CMK (cell line): Measurements from ENCODE around the gene MGAT5B.

Experiments
- DNase-seq: peaks from one replicate; pipeline ENCODE4 v3.0.0-alpha.2; 2010; ENCODE audit warnings: low read depth

Gene MGAT5B

DNA sequence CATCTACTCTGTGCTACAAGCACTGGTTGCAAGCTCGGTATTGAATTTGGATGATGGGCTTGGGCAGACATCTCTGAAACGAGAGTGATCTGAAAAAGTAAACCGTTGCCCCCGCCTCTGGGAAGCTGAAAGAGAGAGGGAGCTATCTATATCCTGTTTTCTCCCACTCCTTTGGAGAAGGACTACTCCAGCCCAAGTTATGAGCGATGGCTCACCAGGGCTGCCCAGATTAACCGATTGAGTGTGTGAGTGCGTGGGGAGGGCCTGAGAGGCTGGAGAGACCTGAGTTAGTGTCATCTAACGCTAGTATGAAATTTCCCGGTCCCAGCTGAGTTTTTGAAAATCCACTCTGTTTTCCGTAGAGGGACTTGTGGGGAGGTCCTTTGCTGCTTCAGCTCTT, 11.5 kb downstream of the MGAT5B start:
- DNase-seq: no peak

DNA sequence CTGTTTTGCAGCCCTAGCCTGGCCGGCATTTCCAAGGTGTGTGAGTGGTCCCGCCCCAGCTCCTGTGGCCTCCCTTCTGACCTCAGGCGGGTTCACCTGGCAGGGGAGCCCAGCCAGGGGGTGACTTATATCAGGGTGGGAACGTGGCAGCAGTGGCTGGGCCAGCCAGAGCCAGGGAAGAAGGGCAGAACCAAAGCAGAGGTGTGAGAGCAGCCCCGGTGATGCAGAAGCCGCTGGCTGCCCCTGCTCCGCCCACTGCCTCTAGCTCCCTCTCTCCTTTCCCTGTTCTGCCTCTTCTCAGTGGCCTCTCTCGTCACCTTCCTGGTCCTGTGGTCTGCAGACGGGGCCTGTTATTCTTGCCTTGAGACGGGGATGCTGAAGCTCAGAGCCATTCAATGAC, 12.1 kb downstream of the MGAT5B start:
- DNase-seq: no peak

DNA sequence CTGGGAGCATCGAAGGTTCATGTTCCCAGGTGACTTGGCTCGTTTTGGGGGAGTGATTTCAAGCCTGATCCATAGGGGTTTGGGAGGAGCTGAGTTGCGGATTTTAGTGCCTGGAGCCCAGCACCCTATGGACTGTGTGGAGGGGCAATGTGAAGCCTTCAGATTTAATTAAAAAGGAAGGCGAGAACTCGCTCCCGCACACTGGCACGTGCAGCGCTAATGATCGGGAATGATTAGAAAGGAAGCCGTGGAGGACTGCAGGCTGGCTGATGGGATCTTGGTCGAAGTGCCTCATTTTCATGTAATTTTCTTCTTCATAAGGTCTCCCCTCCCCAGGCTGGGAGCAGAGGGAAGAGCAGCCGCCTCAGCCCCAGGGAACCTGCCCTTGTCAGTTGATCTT, 12.8 kb downstream of the MGAT5B start:
- no peak for DNase-seq

DNA sequence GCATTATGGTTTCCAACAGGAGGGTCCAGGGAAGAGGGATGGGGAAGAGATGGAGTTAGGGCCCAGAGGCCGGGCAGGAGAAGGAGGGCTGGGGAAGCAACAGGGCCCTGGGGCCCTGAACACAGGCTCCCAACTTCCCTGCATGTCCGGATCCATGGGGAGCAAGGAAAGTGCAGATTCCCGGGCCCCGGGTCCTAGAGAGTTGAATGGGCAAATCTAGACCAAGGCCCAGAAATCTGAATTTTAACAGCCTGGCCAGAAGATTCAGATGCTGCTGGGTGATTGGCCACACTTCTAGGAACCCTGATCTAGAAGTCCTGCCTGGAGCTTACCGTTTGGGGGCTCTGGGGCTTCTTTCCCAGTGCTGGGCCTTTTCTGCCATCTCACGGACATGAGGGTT, 13.2 kb downstream of the MGAT5B start:
- DNase-seq: no peak

DNA sequence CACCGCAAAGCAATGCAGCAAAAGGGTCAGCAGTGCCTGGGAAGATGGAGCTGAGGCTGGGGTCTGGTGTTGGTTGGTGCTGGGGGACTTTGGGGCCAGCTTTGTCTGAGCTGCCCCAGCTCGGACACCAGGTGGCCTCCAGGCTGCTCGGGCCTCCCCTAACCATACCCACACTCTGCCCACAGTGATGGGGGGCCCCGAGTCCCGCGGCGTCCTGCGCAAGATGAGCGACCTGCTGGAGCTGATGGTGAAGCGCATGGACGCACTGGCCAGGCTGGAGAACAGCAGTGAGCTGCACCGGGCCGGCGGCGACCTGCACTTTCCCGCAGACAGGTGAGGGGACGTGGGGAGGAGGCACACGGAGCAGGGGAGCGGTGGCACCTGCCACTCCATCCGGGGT, 13.8 kb downstream of the MGAT5B start:
- DNase-seq: no peak

DNA sequence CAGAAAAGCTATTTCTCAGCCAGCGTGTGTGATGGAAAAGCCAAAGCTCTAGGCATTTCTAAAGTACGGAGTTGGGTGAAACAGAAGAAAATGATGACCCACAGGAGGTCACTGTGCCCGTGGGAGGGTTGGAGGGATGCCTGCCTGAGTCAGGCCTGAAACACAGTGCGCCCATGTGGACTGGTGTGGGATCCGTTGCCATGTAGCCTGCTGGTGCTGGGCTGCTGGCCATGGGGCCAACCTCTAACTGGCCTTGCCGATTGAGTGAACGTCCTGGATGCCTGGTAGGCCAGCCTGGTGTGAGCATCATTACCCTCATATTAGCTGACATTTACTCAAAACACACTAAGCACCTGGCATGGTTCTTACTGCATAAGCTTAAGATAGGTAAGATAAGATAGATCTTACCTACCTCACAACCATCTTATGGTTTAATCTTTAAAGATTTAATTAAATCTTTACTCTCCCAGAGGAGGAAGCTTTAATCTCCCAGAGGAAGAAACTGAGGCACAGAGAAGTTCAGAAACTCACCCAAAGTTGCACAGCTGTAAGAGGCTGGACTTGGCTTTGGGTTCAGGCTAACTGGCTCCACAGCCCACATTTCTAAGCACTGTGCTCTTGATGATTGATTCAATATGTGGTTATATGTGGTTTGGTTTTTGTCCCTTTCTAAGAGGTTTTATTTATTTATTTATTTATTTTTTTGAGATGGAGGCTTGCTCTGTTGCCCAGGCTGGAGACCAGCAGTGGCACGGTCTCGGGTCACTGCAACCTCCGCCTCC, 15.7 kb downstream of the MGAT5B start:
- no peak for DNase-seq

DNA sequence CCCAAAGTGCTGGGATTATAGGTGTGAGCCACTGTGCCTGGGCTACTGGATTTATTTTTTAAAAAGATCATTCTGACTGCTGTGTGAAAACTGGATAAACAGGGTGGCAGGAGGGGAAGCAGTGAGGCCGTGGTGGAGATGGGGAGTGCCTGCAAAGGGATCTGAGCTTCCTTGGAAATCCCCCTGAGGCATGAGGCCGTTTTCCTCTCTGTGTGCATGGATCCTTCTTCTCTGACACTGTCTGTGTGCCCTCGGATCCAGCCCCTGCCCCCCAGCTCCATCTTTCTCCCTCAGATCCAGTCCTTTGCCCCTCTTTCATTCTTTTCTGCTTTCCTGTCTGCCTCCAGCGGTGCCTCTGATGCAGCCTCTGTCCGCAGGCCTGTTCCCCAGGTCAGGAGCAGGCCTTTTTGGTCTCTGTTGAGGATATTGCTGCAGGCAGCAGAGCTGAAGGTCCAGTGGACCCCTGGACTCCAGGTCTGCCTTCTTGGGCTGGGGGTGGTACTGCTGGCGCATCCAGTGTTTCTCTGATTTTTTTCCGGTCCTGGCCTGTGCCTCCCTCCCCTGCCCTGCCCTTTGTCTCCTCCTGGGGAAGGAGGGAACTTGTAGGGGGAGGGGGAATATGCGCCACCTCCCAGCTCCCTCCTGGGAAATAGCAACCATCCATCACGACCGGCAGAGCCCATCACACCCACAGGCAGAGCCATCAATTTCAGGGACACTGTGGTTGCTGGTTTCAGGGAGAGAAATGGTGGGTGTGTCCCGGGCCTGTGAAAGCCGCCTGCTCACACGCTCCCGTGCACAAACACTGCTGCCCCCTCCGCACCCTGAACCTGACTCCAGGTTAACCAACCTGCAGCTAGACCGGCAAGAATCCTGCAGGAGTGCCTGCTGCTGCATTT, 17.0 kb downstream of the MGAT5B start:
- DNase-seq: no peak

DNA sequence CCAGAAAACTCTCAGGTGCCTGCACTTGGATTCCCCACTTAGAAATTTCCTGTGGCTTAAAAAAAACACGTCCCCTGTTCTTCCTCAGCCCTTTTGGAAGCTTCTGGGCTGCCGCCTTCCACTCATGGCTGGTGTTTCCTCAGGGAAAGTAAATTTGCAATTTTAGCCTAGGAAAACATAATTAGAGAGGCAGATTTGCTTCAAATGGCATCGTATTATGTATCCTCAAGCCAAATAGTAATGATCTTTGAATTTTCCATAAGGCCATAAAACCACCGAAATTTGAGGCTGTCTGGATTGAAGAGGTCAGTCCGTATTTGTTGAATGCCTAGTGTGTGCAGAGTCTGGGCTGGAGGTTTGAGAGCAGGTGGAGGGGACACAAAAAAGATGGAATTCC, 17.7 kb downstream of the MGAT5B start:
- no peak for DNase-seq

DNA sequence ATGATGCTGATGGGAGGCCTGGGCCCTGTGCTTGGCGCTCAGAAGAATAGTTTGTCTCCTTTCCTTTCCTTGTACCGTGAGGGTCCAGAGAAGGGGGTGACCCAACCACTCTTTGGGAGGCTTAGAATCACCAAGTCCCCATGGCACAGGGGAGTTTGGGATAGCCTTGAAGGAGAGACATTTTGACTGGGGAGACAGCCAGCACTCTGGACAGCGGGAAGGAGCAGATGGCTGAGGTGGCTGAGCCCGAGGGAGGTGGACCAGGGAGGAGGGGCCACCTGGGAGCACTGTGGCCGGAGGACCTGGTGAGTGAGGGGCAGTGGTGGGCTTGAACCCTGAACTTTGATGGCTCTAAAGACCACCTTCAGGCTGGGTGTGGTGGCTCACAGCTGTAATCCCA, 18.2 kb downstream of the MGAT5B start:
- no peak for DNase-seq

DNA sequence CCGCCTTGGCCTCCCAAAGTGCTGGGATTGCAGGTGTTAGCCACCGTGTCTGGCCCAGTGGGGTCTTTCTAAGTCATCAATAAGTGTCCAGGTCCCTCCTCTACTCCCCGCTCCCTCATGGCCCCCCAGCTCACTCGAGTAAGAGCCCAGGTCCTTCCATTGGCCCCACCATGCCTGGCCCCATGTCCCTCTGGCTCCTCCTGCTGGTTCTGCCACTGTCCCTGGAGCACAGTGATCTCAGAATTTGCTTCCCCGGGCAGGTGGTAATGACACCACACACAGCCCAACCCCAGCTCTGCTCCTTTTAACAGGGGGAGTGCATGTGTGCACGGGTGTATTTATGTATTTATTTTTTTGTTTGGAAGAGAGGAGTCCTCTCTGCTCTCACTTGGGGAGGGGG, 19.6 kb downstream of the MGAT5B start:
- no peak for DNase-seq

DNA sequence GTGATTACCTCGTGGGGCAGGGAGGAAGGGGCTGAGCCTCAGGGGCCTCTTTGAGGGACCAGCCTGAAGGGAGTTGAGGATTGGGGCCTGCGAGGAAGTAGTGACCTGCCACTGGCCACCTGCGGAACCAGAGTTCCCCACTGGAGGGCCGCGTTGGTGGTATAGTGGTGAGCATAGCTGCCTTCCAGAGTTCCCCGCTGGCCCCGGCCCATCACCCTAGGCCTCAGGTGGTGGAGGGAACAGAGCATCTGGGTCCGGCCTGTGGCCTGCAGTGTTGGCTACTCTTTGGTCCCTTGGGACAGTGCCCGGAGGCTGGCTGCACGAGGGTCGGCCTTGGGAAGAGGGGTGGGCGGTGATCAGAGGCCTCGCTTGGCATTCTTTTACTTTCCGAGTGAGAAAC, 20.5 kb downstream of the MGAT5B start:
- no peak for DNase-seq

DNA sequence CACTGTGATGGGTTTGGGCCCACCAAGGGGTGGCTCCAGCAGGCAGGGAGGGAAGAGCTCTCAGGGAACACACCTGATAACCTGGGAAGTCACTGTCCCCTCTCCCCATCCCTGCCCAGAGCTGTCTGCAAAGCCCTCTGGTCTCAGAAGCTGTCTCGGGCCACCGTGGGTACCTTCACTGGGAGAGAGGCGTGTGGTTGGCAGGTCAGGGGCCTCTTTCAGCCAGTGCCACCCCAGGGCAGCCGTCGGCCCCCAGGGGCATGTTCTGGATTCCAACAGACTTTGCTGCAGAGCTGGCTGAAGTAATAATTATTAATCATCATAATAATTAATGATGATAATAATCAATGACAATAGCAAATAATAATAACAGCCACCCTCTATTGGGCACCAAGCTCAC, 21.1 kb downstream of the MGAT5B start:
- no peak for DNase-seq

DNA sequence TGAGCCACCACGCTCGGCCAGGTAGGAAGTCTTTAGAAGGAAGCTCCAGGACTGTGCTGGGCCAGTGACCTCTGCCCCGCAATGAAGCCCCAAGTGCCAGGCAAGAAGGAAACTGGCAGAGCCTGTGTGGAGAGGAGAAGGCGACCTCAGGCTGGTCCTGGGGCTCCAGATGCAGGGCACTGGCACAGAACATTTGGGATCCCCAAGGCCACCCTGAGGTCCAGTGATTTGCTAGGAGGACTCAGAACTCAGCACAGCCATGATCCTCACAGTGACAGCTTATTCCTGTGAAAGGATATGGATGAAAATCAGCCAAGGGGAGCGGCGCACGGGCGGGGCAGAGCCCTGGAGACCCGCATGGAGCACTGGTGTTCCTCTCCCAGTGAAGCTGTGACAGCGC, 24.1 kb downstream of the MGAT5B start:
- no peak for DNase-seq

DNA sequence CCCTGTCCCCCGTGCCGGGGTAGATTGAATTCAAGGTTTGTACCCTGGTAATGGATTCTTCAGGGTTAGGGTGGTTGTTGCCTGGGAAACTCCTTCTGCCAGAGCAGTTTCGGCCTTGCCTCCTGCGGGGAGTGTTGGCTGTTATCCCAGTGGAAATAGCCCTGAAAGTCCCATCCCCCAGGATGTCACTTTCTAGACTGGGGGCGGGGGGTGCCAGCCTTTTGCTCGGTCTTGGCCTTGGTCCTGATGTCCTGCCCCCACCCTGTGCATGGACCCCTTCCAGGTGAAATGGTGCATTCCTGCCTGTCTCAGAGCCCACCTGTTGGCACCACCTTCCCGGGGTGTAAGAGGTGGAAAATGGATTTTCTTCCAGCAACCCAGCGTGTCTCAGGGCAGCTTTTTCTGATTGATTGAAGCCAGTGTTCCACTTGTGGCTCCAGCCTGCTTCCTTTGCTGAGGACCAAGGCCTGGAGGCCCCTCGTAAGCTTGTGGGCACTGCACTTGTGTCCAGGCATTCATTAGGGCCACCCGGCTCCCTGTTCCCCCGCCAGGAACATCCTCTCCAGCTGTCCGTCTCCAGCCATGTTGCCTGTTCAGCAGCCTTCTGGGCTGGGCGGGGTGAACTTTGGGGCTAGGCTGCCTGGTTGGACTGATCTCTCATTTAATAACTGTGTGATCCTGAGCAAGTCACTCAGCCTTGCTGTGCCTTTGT, 25.6 kb downstream of the MGAT5B start:
- no peak for DNase-seq

DNA sequence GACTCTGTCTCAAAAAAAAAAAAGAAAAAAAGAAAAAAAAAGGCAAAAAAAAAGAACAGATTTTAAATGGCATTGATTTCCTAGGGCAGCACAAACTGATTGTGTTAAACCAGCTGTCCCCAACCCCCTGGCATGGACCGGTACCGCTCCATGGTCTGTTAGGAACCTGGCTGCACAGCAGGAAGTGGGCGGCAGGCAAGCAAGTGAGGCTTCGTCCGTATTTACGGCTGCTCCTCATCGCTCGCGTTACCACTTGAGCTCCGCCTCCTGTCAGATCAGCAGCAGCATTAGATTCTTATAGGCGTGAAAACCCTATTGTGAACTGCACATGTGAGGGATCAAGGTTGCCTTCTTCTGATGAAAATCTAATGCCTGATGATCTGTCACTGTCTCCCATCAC, 26.6 kb downstream of the MGAT5B start:
- DNase-seq: no peak

DNA sequence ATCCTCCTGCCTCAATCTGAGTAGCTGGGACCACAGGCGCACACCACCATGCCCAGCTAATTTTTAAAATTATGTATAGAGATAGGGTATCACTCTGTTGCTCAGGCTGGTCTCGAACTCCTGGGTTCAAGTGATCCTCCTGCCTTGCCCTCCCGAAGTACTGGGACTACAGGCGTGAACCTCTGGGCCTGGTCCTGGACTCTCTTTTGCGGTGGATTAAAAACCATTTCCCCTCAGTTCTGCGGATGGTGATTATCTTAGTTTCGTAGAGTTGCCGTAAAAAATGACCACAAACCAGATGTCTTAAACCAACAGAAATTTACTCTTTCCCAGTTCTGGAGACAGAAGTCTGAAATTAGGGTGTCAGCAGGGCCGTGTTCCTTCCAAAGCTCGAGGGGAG, 28.8 kb downstream of the MGAT5B start:
- no peak for DNase-seq

DNA sequence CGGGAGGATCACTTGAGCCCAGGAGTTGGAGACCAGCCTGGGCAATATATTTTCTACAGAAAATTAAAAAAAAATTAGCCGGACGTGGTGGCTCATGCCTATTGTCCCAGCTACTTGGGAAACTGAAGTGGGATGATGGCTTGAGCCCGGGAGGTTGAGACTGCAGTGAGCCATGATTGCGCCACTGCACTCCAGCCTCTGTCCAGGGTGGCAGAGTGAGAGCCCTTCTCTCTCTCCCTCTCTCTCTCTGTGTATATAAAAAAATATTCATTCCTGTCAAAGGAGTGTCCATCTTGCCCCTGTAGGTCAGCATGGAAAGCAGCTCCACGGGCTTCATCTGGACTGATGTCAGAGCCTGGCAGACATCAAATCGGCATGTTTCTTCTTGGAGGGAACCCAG, 31.2 kb downstream of the MGAT5B start:
- DNase-seq: no peak

DNA sequence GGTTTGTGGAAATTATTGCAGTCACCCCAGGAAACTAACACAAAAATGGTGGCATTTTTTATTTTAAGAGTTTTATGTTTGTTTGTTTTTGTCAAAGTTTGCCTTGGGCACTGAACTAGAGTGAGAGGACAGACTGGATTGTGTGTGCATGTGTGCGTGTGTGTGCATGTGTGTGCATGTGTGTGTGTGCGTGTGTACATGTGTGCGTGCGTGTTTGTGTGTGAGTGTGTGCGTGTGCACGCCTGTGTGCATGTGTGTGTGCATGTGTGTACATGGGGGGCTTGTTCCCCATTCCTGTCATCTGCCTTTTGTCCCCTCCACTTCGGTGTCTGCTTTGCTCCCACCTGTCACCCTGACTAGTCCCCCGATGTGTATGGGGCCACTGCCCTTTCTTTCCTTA, 32.5 kb downstream of the MGAT5B start:
- DNase-seq: no peak

DNA sequence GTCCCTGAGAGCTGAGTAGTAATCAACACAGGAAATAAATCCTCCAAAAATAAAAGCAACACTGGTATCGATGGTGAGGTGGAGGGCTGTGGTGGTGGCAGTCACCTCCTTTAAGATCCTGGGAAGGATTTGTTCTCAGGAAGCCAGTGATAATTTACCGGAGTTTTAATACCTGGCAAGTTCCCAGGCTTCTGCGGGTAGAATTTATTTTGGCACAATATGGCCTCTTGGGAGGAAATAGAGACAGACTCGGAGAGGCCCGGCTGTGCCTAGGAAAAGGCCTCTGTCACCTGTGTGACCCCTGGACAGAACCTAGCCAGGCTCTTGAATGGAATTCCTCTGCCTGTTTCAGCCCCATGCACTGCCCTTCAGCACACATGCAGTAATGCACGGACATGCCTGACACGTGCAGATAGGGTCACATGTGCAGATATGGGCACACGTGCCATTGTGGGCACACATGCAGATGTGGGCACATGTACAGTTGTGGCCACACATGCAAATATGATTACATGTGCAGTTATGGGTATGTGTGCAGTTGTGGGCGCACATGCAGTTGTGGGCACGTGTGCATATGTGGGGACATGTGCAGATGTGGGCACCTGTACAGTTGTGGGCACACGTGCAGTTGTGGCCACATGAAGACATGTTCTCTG, 33.5 kb downstream of the MGAT5B start:
- DNase-seq: no peak

DNA sequence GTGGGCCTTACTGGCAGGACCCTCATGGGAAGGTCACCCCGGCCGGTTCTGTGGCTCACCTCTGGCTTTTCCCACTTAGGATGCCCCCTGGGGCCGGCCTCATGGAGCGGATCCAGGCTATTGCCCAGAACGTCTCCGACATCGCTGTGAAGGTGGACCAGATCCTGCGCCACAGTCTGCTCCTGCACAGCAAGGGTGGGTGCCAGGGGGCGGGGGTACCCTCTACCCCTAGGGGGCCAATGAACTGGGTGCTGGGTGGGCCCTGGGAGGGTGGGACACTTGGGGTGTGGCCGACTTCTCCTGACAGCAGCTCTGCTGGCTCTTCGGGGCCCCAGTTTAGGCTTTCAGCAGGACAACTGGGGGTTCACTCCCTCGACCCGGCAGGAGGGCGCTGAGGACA, 34.3 kb downstream of the MGAT5B start:
- DNase-seq: no peak

DNA sequence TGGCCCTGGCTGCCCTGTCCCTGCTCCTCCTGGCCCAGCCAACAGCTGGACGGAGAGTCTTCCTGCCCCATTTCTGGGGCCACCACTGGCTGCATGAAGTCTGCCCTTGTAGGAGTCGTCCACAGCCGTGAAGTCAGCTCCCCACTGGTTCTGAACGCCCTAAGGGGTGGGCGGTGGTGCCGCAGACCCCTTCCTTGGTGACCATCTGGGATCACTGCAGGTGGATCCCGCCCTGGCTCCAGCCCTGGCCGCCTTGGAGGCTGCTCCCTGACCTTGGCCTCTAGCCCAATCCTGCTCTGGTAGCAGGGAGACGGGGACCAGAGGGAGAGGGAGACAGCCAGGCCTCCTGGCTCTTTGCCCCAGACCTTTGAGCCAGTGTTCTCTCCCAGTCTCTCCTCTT, 35.4 kb downstream of the MGAT5B start:
- DNase-seq: no peak

DNA sequence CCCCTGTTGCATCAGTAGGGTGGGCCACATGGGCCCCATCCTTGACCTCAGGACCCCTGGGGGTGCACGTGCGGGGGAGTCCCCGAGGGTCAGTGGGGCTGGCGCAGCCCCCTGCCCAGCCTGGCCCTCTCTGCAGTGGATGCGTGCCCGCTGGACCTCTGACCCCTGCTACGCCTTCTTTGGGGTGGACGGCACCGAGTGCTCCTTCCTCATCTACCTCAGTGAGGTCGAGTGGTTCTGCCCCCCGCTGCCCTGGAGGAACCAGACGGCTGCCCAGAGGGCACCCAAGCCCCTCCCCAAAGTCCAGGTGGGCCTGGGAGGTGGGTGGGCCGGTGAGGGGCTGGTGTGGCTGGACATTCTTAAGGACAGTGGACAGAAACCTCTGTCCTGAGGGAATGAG, 35.9 kb downstream of the MGAT5B start:
- DNase-seq: no peak
